Type B pancreatic cell (in vitro differentiated cells): ENCODE results near the gene LYVE1. TPM values are rescaled to one million over a fixed set of nuclear protein-coding genes. Genes with fewer than 3 reads are reported as not detected.

Experiments used
- DNase-seq: peaks from one replicate; pipeline ENCODE4 v3.0.0; 2021; ENCODE audit warnings: mixed read lengths; ENCODE audit not compliant: unreplicated experiment; ENCODE audit errors: extremely low spot score
- H3K27ac Mint-ChIP-seq: 2 replicates; pipeline ENCODE4 v1.8.0; 2021; ENCODE audit warnings: mild to moderate bottlenecking, mixed read lengths
- H3K27me3 Mint-ChIP-seq: 2 replicates; pipeline ENCODE4 v1.8.0; 2021; ENCODE audit warnings: mixed read lengths
- H3K36me3 Mint-ChIP-seq: 2 replicates; pipeline ENCODE4 v1.8.0; 2021; ENCODE audit warnings: mixed read lengths
- H3K4me1 Mint-ChIP-seq: one replicate; pipeline ENCODE4 v1.8.0; 2021; ENCODE audit warnings: mixed read lengths; ENCODE audit not compliant: unreplicated experiment
- H3K4me3 Mint-ChIP-seq: 2 replicates; pipeline ENCODE4 v1.8.0; 2021; ENCODE audit warnings: mild to moderate bottlenecking, mixed read lengths
- H3K9me3 Mint-ChIP-seq: 2 replicates; pipeline ENCODE4 v1.8.0; 2021; ENCODE audit warnings: mixed read lengths
- CTCF ChIP-seq: fragments of 200-600 bp; sonication (generic); conservative IDR thresholded peaks from 2 replicates; pipeline ENCODE4 v1.5.0; 2021; ENCODE audit warnings: antibody characterized with exemption, mild to moderate bottlenecking
- total RNA-seq: library from RNA; stranded (reverse); gene quantifications from 2 replicates; pipeline ENCODE4 v1.2.1, GENCODE V29; 2021; ENCODE audit warnings: low replicate concordance

The LYVE1 gene
- total RNA-seq, 1 donor from 2014 or later = not detected

DNA sequence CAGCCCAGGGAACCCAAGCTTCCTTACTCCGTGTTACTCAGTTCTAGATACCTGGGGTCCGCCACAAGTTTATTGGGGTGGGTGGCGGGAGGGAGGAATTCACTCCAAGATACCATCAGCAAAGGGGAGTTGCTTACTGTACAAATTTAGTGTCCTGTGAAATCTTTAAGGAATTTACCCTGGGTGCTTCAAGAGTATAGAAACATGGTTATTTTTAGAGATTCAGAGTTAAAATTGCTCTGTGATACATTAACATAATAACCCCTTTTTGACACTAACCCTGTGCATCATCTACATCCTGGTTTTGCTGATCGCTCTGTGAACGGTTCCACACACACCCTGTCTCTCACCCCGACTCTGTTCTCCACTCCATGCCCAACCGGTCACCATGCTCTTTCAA, 18.9 kb upstream of the LYVE1 start:
- no peak overlapping the region for H3K4me3 Mint-ChIP-seq
- H3K27ac Mint-ChIP-seq = peak overlapping the region; percentile 55
- H3K27me3 Mint-ChIP-seq = no peaks in the 10 kb centered on the region
- peaks cover 15% of the 10 kb centered on the region for H3K4me1 Mint-ChIP-seq
- TF ChIP-seq CTCF = no peak
- H3K36me3 Mint-ChIP-seq = no peaks in the 10 kb centered on the region
- peaks cover 7% of the 10 kb centered on the region for H3K9me3 Mint-ChIP-seq
- no peak for DNase-seq

DNA sequence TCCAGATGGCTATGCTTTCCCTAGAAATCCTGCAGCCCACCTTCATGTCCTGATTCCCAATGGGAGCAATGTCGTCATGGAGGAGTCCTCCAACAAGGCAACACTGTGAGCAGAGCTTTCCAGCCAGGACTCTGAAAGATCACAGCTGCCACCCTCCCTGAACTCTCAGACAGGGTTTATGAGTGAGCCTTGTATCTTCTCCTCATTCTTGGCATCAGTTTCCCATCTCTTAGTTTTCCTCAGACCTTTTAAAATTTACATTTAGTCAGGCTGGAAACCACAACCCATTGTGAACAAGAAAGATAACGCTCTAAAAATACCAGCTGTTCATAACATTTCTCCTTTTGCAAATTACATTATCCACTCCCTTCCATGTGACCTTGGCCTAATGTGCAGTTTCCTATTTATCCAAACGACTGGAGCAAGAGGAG, 15.6 kb upstream of the LYVE1 start:
- no peaks in the 10 kb centered on the region for H3K27me3 Mint-ChIP-seq
- peaks cover 6% of the 10 kb centered on the region for H3K4me1 Mint-ChIP-seq
- H3K36me3 Mint-ChIP-seq = no peaks in the 10 kb centered on the region
- TF ChIP-seq CTCF = no peak
- no peak for DNase-seq
- no peak overlapping the region for H3K4me3 Mint-ChIP-seq
- no peak overlapping the region for H3K27ac Mint-ChIP-seq
- peaks cover 7% of the 10 kb centered on the region for H3K9me3 Mint-ChIP-seq

DNA sequence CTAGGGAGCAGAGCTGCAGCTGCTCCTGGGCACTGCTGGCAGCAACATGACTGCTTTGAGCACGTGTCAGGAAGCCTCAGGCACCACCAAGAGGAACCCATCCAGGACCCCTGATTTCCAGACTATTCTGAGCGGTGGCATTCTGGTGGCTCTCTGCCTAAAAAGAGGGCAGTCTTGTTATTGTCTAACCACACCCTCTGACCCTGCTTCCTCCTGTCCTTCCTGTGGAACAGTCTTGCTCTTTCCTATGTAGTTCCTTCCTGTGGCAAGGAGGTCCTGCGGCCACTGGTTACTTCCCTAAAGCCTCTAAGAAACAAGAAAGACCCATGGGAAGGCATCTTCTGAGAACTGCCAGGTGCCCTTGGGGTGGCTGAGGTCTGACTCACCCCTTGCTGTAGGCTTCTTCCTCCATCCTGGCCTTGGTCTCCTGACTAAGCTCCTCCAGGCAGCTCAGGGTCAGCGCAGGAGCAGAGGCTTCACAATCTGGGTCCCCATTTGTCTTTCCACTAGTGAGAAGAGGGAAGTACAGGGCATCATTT, 13.1 kb upstream of the LYVE1 start:
- no peak for DNase-seq
- Mint-ChIP-seq H3K27ac (no peak overlapping the region), H3K9me3 (no peaks in the 10 kb centered on the region), H3K27me3 (no peaks in the 10 kb centered on the region), H3K4me1 (no peaks in the 10 kb centered on the region), H3K36me3 (no peaks in the 10 kb centered on the region), H3K4me3 (no peak overlapping the region)
- no peak for TF ChIP-seq CTCF

DNA sequence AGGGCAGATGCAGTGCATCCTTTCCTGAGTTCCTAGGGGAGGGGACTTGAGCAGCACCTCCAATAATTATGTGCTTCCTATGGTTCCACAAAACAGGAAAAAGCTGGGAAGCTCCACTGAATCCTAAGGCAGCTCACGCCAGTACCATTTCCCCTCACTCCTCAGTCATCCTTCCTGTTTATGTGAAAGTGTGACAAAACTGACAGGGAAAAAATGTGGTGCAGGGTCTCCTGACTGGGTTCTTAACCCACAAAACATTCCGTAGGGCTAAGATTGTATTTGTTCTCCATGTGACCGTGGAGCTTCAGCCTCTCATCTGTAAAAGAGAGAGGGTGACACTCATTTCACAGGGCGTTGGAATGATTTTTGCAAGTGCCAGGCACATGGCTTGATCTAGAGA, 12.2 kb upstream of the LYVE1 start:
- Mint-ChIP-seq H3K36me3 (no peaks in the 10 kb centered on the region), H3K27ac (no peak overlapping the region), H3K9me3 (no peaks in the 10 kb centered on the region), H3K4me3 (no peak overlapping the region), H3K27me3 (no peaks in the 10 kb centered on the region), H3K4me1 (no peaks in the 10 kb centered on the region)
- DNase-seq = no peak
- TF ChIP-seq CTCF = no peak

DNA sequence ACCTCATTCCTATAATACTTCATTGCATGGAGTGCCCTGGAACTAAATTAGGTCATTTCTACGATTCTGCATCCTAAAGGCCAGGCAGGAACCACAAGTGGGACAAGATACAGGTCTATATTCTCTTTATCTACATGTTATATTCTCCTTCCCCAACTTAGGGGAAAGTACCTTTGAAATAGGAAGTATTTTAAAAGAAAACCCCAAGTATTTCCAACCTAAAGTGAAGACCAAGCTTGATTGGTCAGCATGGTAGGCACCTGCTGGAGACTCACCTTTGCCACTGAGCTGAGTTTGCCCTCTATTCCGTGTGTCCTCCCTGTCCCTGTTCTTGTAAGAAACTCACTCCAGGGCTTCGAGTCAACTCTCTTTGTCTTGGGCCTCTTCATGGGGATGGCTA, 11.2 kb upstream of the LYVE1 start:
- Mint-ChIP-seq H3K9me3 (no peaks in the 10 kb centered on the region), H3K4me3 (no peak overlapping the region), H3K27me3 (no peaks in the 10 kb centered on the region), H3K4me1 (no peaks in the 10 kb centered on the region), H3K27ac (no peak overlapping the region), H3K36me3 (no peaks in the 10 kb centered on the region)
- TF ChIP-seq CTCF = no peak
- DNase-seq = no peak

- Mint-ChIP-seq H3K4me1 (no peaks in the 10 kb centered on the region), H3K4me3 (no peak overlapping the region), H3K27ac (no peak overlapping the region), H3K27me3 (no peaks in the 10 kb centered on the region), H3K9me3 (no peaks in the 10 kb centered on the region), H3K36me3 (no peaks in the 10 kb centered on the region)
- no peak for DNase-seq
- TF ChIP-seq CTCF = no peak
Observed at GRCh38 chr11:10576035-10576398, 7.6 kb upstream of the LYVE1 start.
